Stimulated activated naive B cell treated with anti-CD40 and anti-IgM and Interleukin-4, amounts not matched to agents 10 μg/mL and 1 μg/mL and 100 μg/mL, for 72 hours (primary cell): ENCODE measurements around the gene UBE2I.
A peak's percentile ranks its signal among the peaks of the same experiment; 100 is the strongest.
"Not testable (repeated sequence)": the region's sequence is repeated elsewhere in the genome, so short reads cannot be mapped to it uniquely, and the experiment has no call there.

Source experiments
- ATAC-seq, 2 donors: fragments of 150-1000 bp; cut with Tn5 transposase; replicated peaks; 2 replicates each; pipeline ENCODE4 v1.10.0; 2021; ENCODE audit warnings: moderate library complexity in 1 of 2
- DNase-seq: peaks from one replicate; pipeline ENCODE4 v3.0.0; 2021
- H3K27ac Mint-ChIP-seq: one replicate; pipeline ENCODE4 v1.8.0; 2022; ENCODE audit warnings: mild to moderate bottlenecking, mixed read lengths
- H3K27me3 Mint-ChIP-seq, 2 donors: one replicate each; pipeline ENCODE4 v1.8.0; 2022; ENCODE audit warnings: mixed read lengths in 2 of 2
- H3K36me3 Mint-ChIP-seq, 2 donors: one replicate each; pipeline ENCODE4 v1.8.0; 2022; ENCODE audit warnings: mixed read lengths in 2 of 2, mild to moderate bottlenecking in 1 of 2
- H3K4me1 Mint-ChIP-seq, 2 donors: one replicate each; pipeline ENCODE4 v1.8.0; 2022; ENCODE audit warnings: mixed read lengths in 2 of 2, mild to moderate bottlenecking in 1 of 2
- H3K4me3 Mint-ChIP-seq, 2 donors: one replicate each; pipeline ENCODE4 v1.8.0; 2022; ENCODE audit warnings: mild to moderate bottlenecking in 2 of 2, mixed read lengths in 2 of 2, moderate library complexity in 1 of 2
- H3K9me3 Mint-ChIP-seq, 2 donors: one replicate each; pipeline ENCODE4 v1.8.0; 2022; ENCODE audit warnings: mixed read lengths in 2 of 2, mild to moderate bottlenecking in 1 of 2

UBE2I gene

GRCh38 chr16:1282324-1282973 lies 27.0 kb upstream of the UBE2I start:
- no peaks in the 10 kb centered on the region for H3K36me3 Mint-ChIP-seq
- no peak overlapping the region for H3K4me3 Mint-ChIP-seq
- no peak for DNase-seq
- no peaks in the 10 kb centered on the region for H3K9me3 Mint-ChIP-seq
- no peak for ATAC-seq
- peaks cover 31 to 60% of the 10 kb centered on the region in 2 donors for H3K27me3 Mint-ChIP-seq
- H3K4me1 Mint-ChIP-seq, result peaks cover 4% of the 10 kb centered on the region in 2 donors
- no peak overlapping the region for H3K27ac Mint-ChIP-seq

- no peak for ATAC-seq
- no peak overlapping the region for H3K4me3 Mint-ChIP-seq
- H3K27me3 Mint-ChIP-seq, result peaks cover 33 to 59% of the 10 kb centered on the region in 2 donors
Measured at GRCh38 chr16:1283296-1283695, 26.1 kb upstream of the UBE2I start.

GRCh38 chr16:1283996-1284616 lies 25.3 kb upstream of the UBE2I start:
- Mint-ChIP-seq H3K4me1 (peaks cover 3 to 5% of the 10 kb centered on the region in 2 donors), H3K4me3 (no peak overlapping the region), H3K9me3 (no peaks in the 10 kb centered on the region), H3K27ac (no peak overlapping the region), H3K27me3 (peaks cover 33 to 57% of the 10 kb centered on the region in 2 donors), H3K36me3 (no peaks in the 10 kb centered on the region)
- DNase-seq (no peak), ATAC-seq (no peak)

More at GRCh38 chr16:1283296-1283695, 26.1 kb upstream of the UBE2I start:
- no peaks in the 10 kb centered on the region for H3K9me3 Mint-ChIP-seq
- no peak overlapping the region for H3K27ac Mint-ChIP-seq
- no peak for DNase-seq
- H3K36me3 Mint-ChIP-seq, result no peaks in the 10 kb centered on the region
- peaks cover 2 to 3% of the 10 kb centered on the region in 2 donors for H3K4me1 Mint-ChIP-seq

- no peak overlapping the region for H3K27ac Mint-ChIP-seq
- no peak for ATAC-seq
- peaks cover 4 to 13% of the 10 kb centered on the region in 2 donors for H3K4me1 Mint-ChIP-seq
- no peak for DNase-seq
- no peaks in the 10 kb centered on the region for H3K9me3 Mint-ChIP-seq
- no peak overlapping the region for H3K4me3 Mint-ChIP-seq
- no peaks in the 10 kb centered on the region for H3K36me3 Mint-ChIP-seq
- H3K27me3 Mint-ChIP-seq, result peaks cover 47 to 63% of the 10 kb centered on the region in 2 donors
Measured at GRCh38 chr16:1285669-1286512, 23.5 kb upstream of the UBE2I start.

- Mint-ChIP-seq H3K27me3 (peaks cover 51 to 68% of the 10 kb centered on the region in 2 donors), H3K36me3 (no peaks in the 10 kb centered on the region), H3K4me1 (peaks cover 4 to 13% of the 10 kb centered on the region in 2 donors), H3K9me3 (no peaks in the 10 kb centered on the region), H3K27ac (no peak overlapping the region), H3K4me3 (no peak overlapping the region)
- DNase-seq (no peak), ATAC-seq (no peak)
Measured at GRCh38 chr16:1286513-1287094, 22.8 kb upstream of the UBE2I start.

GRCh38 chr16:1287982-1288670 lies 21.3 kb upstream of the UBE2I start:
- H3K27ac Mint-ChIP-seq, result no peak overlapping the region
- H3K9me3 Mint-ChIP-seq, result no peaks in the 10 kb centered on the region
- DNase-seq, result no peak
- H3K4me1 Mint-ChIP-seq, result peaks cover 1 to 13% of the 10 kb centered on the region in 2 donors
- no peaks in the 10 kb centered on the region for H3K36me3 Mint-ChIP-seq
- H3K4me3 Mint-ChIP-seq, result no peak overlapping the region
- peaks cover 61 to 78% of the 10 kb centered on the region in 2 donors for H3K27me3 Mint-ChIP-seq
- ATAC-seq, result no peak

- Mint-ChIP-seq H3K27me3 (peaks cover 64 to 74% of the 10 kb centered on the region in 2 donors), H3K9me3 (no peaks in the 10 kb centered on the region), H3K27ac (no peak overlapping the region), H3K36me3 (no peaks in the 10 kb centered on the region), H3K4me3 (no peak overlapping the region), H3K4me1 (peaks cover 1 to 13% of the 10 kb centered on the region in 2 donors)
- DNase-seq, result no peak
- peak in 1 of 2 donors; percentile 38 for ATAC-seq
Measured at GRCh38 chr16:1288813-1289476, 20.5 kb upstream of the UBE2I start.

- ATAC-seq, result no peak
- no peaks in the 10 kb centered on the region for H3K9me3 Mint-ChIP-seq
- H3K27ac Mint-ChIP-seq, result no peak overlapping the region
- H3K27me3 Mint-ChIP-seq, result peaks cover 65 to 74% of the 10 kb centered on the region in 2 donors
- H3K4me1 Mint-ChIP-seq, result peaks cover 1 to 13% of the 10 kb centered on the region in 2 donors
- peaks cover 0 to 1% of the 10 kb centered on the region in 2 donors for H3K36me3 Mint-ChIP-seq
- no peak for DNase-seq
- H3K4me3 Mint-ChIP-seq, result no peak overlapping the region
Measured at GRCh38 chr16:1289477-1289866, 20.0 kb upstream of the UBE2I start.

- H3K4me1 Mint-ChIP-seq, result peaks cover 1 to 13% of the 10 kb centered on the region in 2 donors
- H3K27ac Mint-ChIP-seq, result no peak overlapping the region
- H3K27me3 Mint-ChIP-seq, result peaks cover 64 to 74% of the 10 kb centered on the region in 2 donors
- no peak for ATAC-seq
- peaks cover 0 to 1% of the 10 kb centered on the region in 2 donors for H3K36me3 Mint-ChIP-seq
- no peak overlapping the region for H3K4me3 Mint-ChIP-seq
- no peaks in the 10 kb centered on the region for H3K9me3 Mint-ChIP-seq
- DNase-seq, result no peak
Measured at GRCh38 chr16:1290063-1290501, 19.4 kb upstream of the UBE2I start.

- peak overlapping the region; percentile 65 for H3K27ac Mint-ChIP-seq
- H3K27me3 Mint-ChIP-seq, result peaks cover 58 to 66% of the 10 kb centered on the region in 2 donors
- H3K9me3 Mint-ChIP-seq, result no peaks in the 10 kb centered on the region
- peaks cover 0 to 1% of the 10 kb centered on the region in 2 donors for H3K36me3 Mint-ChIP-seq
- no peak overlapping the region for H3K4me3 Mint-ChIP-seq
- DNase-seq, result no peak
- H3K4me1 Mint-ChIP-seq, result peaks cover 1 to 13% of the 10 kb centered on the region in 2 donors
- no peak for ATAC-seq
Measured at GRCh38 chr16:1290860-1291575, 18.4 kb upstream of the UBE2I start.

GRCh38 chr16:1291576-1291974 lies 17.9 kb upstream of the UBE2I start:
- no peak overlapping the region for H3K4me3 Mint-ChIP-seq
- H3K36me3 Mint-ChIP-seq, result peaks cover 0 to 1% of the 10 kb centered on the region in 2 donors
- no peak for DNase-seq
- H3K27me3 Mint-ChIP-seq, result peaks cover 52 to 60% of the 10 kb centered on the region in 2 donors
- H3K9me3 Mint-ChIP-seq, result no peaks in the 10 kb centered on the region
- H3K27ac Mint-ChIP-seq, result peak overlapping the region; percentile 65
- H3K4me1 Mint-ChIP-seq, result peaks cover 1 to 13% of the 10 kb centered on the region in 2 donors
- ATAC-seq, result no peak

- H3K27me3 Mint-ChIP-seq, result peaks cover 56 to 57% of the 10 kb centered on the region in 2 donors
- H3K27ac Mint-ChIP-seq, H3K4me3 Mint-ChIP-seq, DNase-seq, H3K9me3 Mint-ChIP-seq, H3K36me3 Mint-ChIP-seq, ATAC-seq: not testable (repeated sequence)
- H3K4me1 Mint-ChIP-seq, result peaks cover 6 to 19% of the 10 kb centered on the region in 2 donors
Measured at GRCh38 chr16:1292208-1292607, 17.2 kb upstream of the UBE2I start.

- H3K27ac Mint-ChIP-seq, DNase-seq, H3K9me3 Mint-ChIP-seq, ATAC-seq, H3K4me3 Mint-ChIP-seq, H3K36me3 Mint-ChIP-seq: not testable (repeated sequence)
- H3K4me1 Mint-ChIP-seq, result peaks cover 6 to 19% of the 10 kb centered on the region in 2 donors
- H3K27me3 Mint-ChIP-seq, result peaks cover 52 to 53% of the 10 kb centered on the region in 2 donors
Measured at GRCh38 chr16:1292808-1293207, 16.6 kb upstream of the UBE2I start.
